ENCODE measurements around the gene PSMF1. TPM values are rescaled to one million over a fixed set of nuclear protein-coding genes. Genes with fewer than 3 reads are reported as not detected.
"Not testable (repeated sequence)": the region's sequence is repeated elsewhere in the genome, so short reads cannot be mapped to it uniquely, and the experiment has no call there.

PSMF1 gene
- total RNA-seq, 1 donor from 2014 or later = 133 TPM

DNA sequence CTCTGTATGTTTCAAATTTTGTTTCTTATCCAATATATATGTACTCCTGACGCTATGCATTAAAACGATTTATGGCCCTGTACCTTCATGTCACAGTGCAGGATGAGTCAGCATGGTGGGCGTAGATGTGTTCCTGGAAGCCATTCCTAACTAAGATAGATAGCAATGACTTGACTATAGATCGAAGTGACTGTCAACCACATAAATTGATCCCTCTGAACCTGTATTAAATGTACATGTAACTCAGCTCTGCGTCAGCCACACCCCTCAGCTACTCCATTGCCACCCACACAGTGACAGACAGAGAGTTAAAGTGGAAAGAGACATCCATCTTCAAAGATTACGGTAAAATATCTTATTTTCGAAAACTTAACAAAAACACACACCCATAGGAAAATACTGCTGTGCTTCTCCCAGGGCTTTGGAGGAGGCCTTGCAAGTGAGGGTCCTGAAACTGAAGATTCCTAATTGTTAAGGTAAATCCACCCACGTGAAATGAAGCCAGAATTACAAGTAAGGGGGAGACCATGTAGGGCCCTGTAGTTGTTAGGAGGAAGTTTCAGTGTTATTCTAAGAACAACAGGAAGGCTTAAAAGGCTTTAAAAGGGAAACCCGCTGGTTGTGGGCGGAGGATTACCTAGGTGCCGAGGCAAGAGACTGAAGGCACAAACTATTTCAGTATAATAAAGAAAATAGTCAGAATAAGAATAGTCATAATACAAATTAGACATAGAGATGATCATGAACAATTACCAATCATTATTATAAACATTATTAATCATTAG lies 97.2 kb downstream of the PSMF1 start:
- H3K27ac Mint-ChIP-seq (ENCODE audit: unreplicated experiment) = no peak overlapping the region
- H3K27ac ChIP-seq (ENCODE audit: low read depth, low read length) = no peak overlapping the region
- H3K79me2 ChIP-seq (ENCODE audit: insufficient read depth, low read length) = no peaks in the 10 kb centered on the region
- H3K36me3 Mint-ChIP-seq (ENCODE audit: low read depth, unreplicated experiment) = no peaks in the 10 kb centered on the region
- H3K27me3 Mint-ChIP-seq (ENCODE audit: low read depth, unreplicated experiment) = peaks cover 16% of the 10 kb centered on the region
- H3K9me3 Mint-ChIP-seq (ENCODE audit: unreplicated experiment) = no peaks in the 10 kb centered on the region
- DNase-seq (ENCODE audit: low read depth) (no peak), FAIRE-seq (no peak)
- TF ChIP-seq, protein P1, sequence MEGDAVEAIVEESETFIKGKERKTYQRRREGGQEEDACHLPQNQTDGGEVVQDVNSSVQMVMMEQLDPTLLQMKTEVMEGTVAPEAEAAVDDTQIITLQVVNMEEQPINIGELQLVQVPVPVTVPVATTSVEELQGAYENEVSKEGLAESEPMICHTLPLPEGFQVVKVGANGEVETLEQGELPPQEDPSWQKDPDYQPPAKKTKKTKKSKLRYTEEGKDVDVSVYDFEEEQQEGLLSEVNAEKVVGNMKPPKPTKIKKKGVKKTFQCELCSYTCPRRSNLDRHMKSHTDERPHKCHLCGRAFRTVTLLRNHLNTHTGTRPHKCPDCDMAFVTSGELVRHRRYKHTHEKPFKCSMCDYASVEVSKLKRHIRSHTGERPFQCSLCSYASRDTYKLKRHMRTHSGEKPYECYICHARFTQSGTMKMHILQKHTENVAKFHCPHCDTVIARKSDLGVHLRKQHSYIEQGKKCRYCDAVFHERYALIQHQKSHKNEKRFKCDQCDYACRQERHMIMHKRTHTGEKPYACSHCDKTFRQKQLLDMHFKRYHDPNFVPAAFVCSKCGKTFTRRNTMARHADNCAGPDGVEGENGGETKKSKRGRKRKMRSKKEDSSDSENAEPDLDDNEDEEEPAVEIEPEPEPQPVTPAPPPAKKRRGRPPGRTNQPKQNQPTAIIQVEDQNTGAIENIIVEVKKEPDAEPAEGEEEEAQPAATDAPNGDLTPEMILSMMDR (IDR thresholded peaks at IDR 0.05; ENCODE audit: insufficient read depth, low read depth, low read length) = no peak
- TF ChIP-seq EZH2 (IDR thresholded peaks at IDR 0.05; ENCODE audit: insufficient read depth, low read length) = no peak
- no peaks in the 10 kb centered on the region for H3K4me1 ChIP-seq (ENCODE audit: insufficient read depth, low read length)
- H3K4me3 ChIP-seq (ENCODE audit: insufficient read depth, low read depth, low read length) = no peak overlapping the region
- H3K9me3 ChIP-seq (ENCODE audit: insufficient read depth, low read depth, low read length) = no peaks in the 10 kb centered on the region
- no peaks in the 10 kb centered on the region for H4K20me1 ChIP-seq (ENCODE audit: insufficient read depth, low read length)
- no peak overlapping the region for H3K4me3 Mint-ChIP-seq (ENCODE audit: unreplicated experiment)
- peaks cover 18% of the 10 kb centered on the region for H3K27me3 ChIP-seq (ENCODE audit: insufficient read depth, low read length)
- H2AFZ ChIP-seq (ENCODE audit: low read depth, low read length) = no peak overlapping the region
- H3K4me2 ChIP-seq (ENCODE audit: low read length) = no peak overlapping the region
- no peak overlapping the region for H3K9ac ChIP-seq (ENCODE audit: low read length)
- H3K4me1 Mint-ChIP-seq (ENCODE audit: low read depth, unreplicated experiment) = no peaks in the 10 kb centered on the region
- H3K36me3 ChIP-seq (ENCODE audit: insufficient read depth, low read length) = no peaks in the 10 kb centered on the region

- H3K9me3 ChIP-seq (ENCODE audit: insufficient read depth, low read depth, low read length) = not testable (repeated sequence)
- peaks cover 22% of the 10 kb centered on the region for H3K27me3 Mint-ChIP-seq (ENCODE audit: low read depth, unreplicated experiment)
Observed at GRCh38 chr20:1216527-1217427, 98.4 kb downstream of the PSMF1 start.

More at GRCh38 chr20:1216527-1217427, 98.4 kb downstream of the PSMF1 start:
- not testable (repeated sequence) for H3K36me3 ChIP-seq (ENCODE audit: insufficient read depth, low read length); H3K4me2 ChIP-seq (ENCODE audit: low read length); FAIRE-seq; H3K4me3 ChIP-seq (ENCODE audit: insufficient read depth, low read depth, low read length); H3K79me2 ChIP-seq (ENCODE audit: insufficient read depth, low read length); H3K4me1 Mint-ChIP-seq (ENCODE audit: low read depth, unreplicated experiment); H3K36me3 Mint-ChIP-seq (ENCODE audit: low read depth, unreplicated experiment); H3K4me3 Mint-ChIP-seq (ENCODE audit: unreplicated experiment); H2AFZ ChIP-seq (ENCODE audit: low read depth, low read length); H3K27ac ChIP-seq (ENCODE audit: low read depth, low read length); H3K4me1 ChIP-seq (ENCODE audit: insufficient read depth, low read length); DNase-seq (ENCODE audit: low read depth); H4K20me1 ChIP-seq (ENCODE audit: insufficient read depth, low read length); H3K9ac ChIP-seq (ENCODE audit: low read length); H3K27ac Mint-ChIP-seq (ENCODE audit: unreplicated experiment); H3K9me3 Mint-ChIP-seq (ENCODE audit: unreplicated experiment)
- peaks cover 16% of the 10 kb centered on the region for H3K27me3 ChIP-seq (ENCODE audit: insufficient read depth, low read length)

Other genes starting within 250 kb of the PSMF1 start
- gene ANGPT4, start 202.3 kb upstream of the PSMF1 start, total RNA-seq = 0.05 and 0.12 TPM in 2 replicates
- 0.34 and 0.99 TPM in 2 replicates for gene RSPO4, start 116.3 kb upstream of the PSMF1 start, total RNA-seq
- 2.1 and 2.4 TPM in 2 replicates for gene TMEM74B, start 66.4 kb downstream of the PSMF1 start, total RNA-seq
- gene C20orf202, start 84.9 kb downstream of the PSMF1 start, total RNA-seq = not detected in 2 replicates
- gene RAD21L1, start 107.4 kb downstream of the PSMF1 start, total RNA-seq = 0.34 TPM in 1 of 2 replicates, not detected in the other
- gene SNPH, start 147.7 kb downstream of the PSMF1 start, total RNA-seq = 7.8 and 7.9 TPM in 2 replicates
- 4.6 and 4.8 TPM in 2 replicates for gene SDCBP2, start 210.5 kb downstream of the PSMF1 start, total RNA-seq